HepG2 (cell line): ENCODE results near the gene TADA2B. TPM values are rescaled to one million over a fixed set of nuclear protein-coding genes. Genes with fewer than 3 reads are reported as not detected.

Experiments
- ARNT ChIP-seq: fragments of 450-650 bp; IDR thresholded peaks from 2 replicates; pipeline ENCODE4 v1.6.1; 2017
- ATF4 ChIP-seq, 2 experiments: fragments of 450-650 bp in 1 of 2; sonication (generic) in 1 of 2; formaldehyde crosslinking; IDR thresholded peaks; 2 replicates each; pipeline versions ENCODE4 v1.5.0 to v1.8.0; 2020 to 2022; ENCODE audit warnings: mild to moderate bottlenecking in 1 of 2, missing genetic modification reagents in 1 of 2
- ATRX ChIP-seq: sonication (generic); formaldehyde crosslinking; IDR thresholded peaks from 2 replicates; pipeline ENCODE4 v1.4.0; 2020; ENCODE audit warnings: missing genetic modification reagents, borderline replicate concordance
- CREM ChIP-seq, 2 experiments: sonication (generic) in 1 of 2; formaldehyde crosslinking in 1 of 2; IDR thresholded peaks; 2 replicates each; pipeline versions ENCODE4 v1.4.0 to v1.6.1; 2016 to 2020; ENCODE audit warnings: antibody characterized with exemption in 1 of 2, mild to moderate bottlenecking in 1 of 2, missing genetic modification reagents in 1 of 2
- FOXA1 ChIP-seq, 2 experiments: fragments of 450-650 bp in 1 of 2; sonication (generic) in 1 of 2; formaldehyde crosslinking in 1 of 2; IDR thresholded peaks; 2 replicates each; pipeline versions ENCODE4 v1.4.0 to v1.6.1; 2016 to 2020; ENCODE audit warnings: missing genetic modification reagents in 1 of 2
- GABPA ChIP-seq, 2 experiments: IDR thresholded peaks; 2 replicates each; pipeline ENCODE4 v1.6.1; 2011 to 2016; ENCODE audit warnings: low read depth in 2 of 2, low read length in 1 of 2, missing biosample characterization in 1 of 2, missing genetic modification characterization in 1 of 2
- HDAC1 ChIP-seq: sonication (generic); formaldehyde crosslinking; IDR thresholded peaks from 2 replicates; pipeline ENCODE4 v1.5.1; 2020; ENCODE audit warnings: mild to moderate bottlenecking, missing genetic modification reagents
- HNRNPH1 ChIP-seq: fragments of 200-400 bp; formaldehyde crosslinking; optimal IDR thresholded peaks from 2 replicates; pipeline ENCODE3; 2017; ENCODE audit warnings: mild to moderate bottlenecking, low read depth, low read length
- NPAS2 ChIP-seq: sonication (generic); formaldehyde crosslinking; IDR thresholded peaks from 2 replicates; pipeline ENCODE4 v1.8.0; 2022; ENCODE audit warnings: mild to moderate bottlenecking, missing genetic modification reagents, borderline replicate concordance
- NR2F2 ChIP-seq: IDR thresholded peaks from 2 replicates; pipeline ENCODE4 v1.6.1; 2012; ENCODE audit warnings: low read depth, inconsistent platforms, borderline replicate concordance
- PHF5A ChIP-seq: IDR thresholded peaks from one replicate; pipeline ENCODE4 v1.6.1; 2018; ENCODE audit warnings: low read depth, missing genetic modification reagents; ENCODE audit not compliant: unreplicated experiment
- PPARG ChIP-seq: conservative IDR thresholded peaks from 2 replicates; pipeline ENCODE4 v1.6.1; 2016; ENCODE audit warnings: missing biosample characterization, missing genetic modification reagents
- REL ChIP-seq: sonication (generic); formaldehyde crosslinking; conservative IDR thresholded peaks from 2 replicates; pipeline ENCODE4 v1.8.0; 2022; ENCODE audit warnings: mild to moderate bottlenecking, missing genetic modification reagents, moderate library complexity
- SIN3A ChIP-seq: IDR thresholded peaks from 2 replicates; pipeline ENCODE4 v1.6.1; 2011; ENCODE audit warnings: low read depth, mild to moderate bottlenecking, control low read depth, low read length, borderline replicate concordance
- SP1 ChIP-seq, 2 experiments: fragments of 450-650 bp in 1 of 2; sonication (generic) in 1 of 2; formaldehyde crosslinking in 1 of 2; IDR thresholded peaks; 2 replicates each; pipeline versions ENCODE4 v1.4.0 to v1.6.1; 2016 to 2020; ENCODE audit warnings: missing genetic modification reagents in 1 of 2
- SP4 ChIP-seq: sonication (generic); formaldehyde crosslinking; IDR thresholded peaks from 2 replicates; pipeline ENCODE4 v1.8.1; 2023; ENCODE audit warnings: mild to moderate bottlenecking, missing genetic modification reagents
- SPEN ChIP-seq: sonication (generic); formaldehyde crosslinking; IDR thresholded peaks from 2 replicates; pipeline ENCODE4 v1.5.1; 2020; ENCODE audit warnings: low read depth, mild to moderate bottlenecking, missing genetic modification reagents
- TBP ChIP-seq: sonication (generic); formaldehyde crosslinking; IDR thresholded peaks from 2 replicates; pipeline ENCODE4 v1.5.0; 2020; ENCODE audit warnings: missing genetic modification reagents
- ZBTB37 ChIP-seq: sonication (generic); formaldehyde crosslinking; IDR thresholded peaks from 2 replicates; pipeline ENCODE4 v1.4.0; 2020; ENCODE audit warnings: mild to moderate bottlenecking, missing genetic modification reagents
- ZNF546 ChIP-seq: sonication (generic); formaldehyde crosslinking; conservative IDR thresholded peaks from 2 replicates; pipeline ENCODE4 v1.8.1; 2023; ENCODE audit warnings: mild to moderate bottlenecking, missing genetic modification reagents
- ZNF557 ChIP-seq: sonication (generic); formaldehyde crosslinking; IDR thresholded peaks from 2 replicates; pipeline ENCODE4 v1.4.0; 2020; ENCODE audit warnings: missing genetic modification reagents
- ZNF563 ChIP-seq: sonication (generic); formaldehyde crosslinking; IDR thresholded peaks from 2 replicates; pipeline ENCODE4 v1.8.0; 2022; ENCODE audit warnings: mild to moderate bottlenecking, moderate library complexity, missing genetic modification reagents
- ZNF615 ChIP-seq: sonication (generic); formaldehyde crosslinking; IDR thresholded peaks from 2 replicates; pipeline ENCODE4 v1.5.0; 2020; ENCODE audit warnings: mild to moderate bottlenecking, missing genetic modification reagents, borderline replicate concordance
- ZNF788 ChIP-seq: sonication (generic); formaldehyde crosslinking; IDR thresholded peaks from 2 replicates; pipeline ENCODE4 v1.5.0; 2020; ENCODE audit warnings: mild to moderate bottlenecking, missing genetic modification reagents, borderline replicate concordance
- polyA plus RNA-seq, 8 experiments: library from polyadenylated mRNA; depleted of rRNA in 3 of 8; stranded (reverse) in 7 of 8; unstranded in 1 of 8; fragments of >200 nt; fragmentation: Illumina TruSeq in 4 of 8; extraction: Trizol in 4 of 8; gene quantifications; 2 replicates each; pipeline versions ENCODE4 v1.2.1 to v1.2.3, GENCODE V29; 2011 to 2016; ENCODE audit warnings: low read depth in 4 of 8, missing spikeins in 1 of 8, mixed read lengths in 1 of 8; ENCODE audit not compliant: insufficient read depth in 1 of 8
- total RNA-seq, 5 experiments: library from RNA; depleted of rRNA; stranded (reverse); fragments of >200 nt; fragmentation: Illumina TruSeq; extraction: Trizol; gene quantifications; 2 replicates each; pipeline ENCODE4 v1.2.3, GENCODE V29; 2016; ENCODE audit warnings: low read depth in 1 of 5
- TF ChIP-seq, protein P1 (sequence below): sonication (generic); formaldehyde crosslinking; IDR thresholded peaks from 2 replicates; pipeline ENCODE4 v1.5.0; 2020; ENCODE audit warnings: missing genetic modification reagents

TADA2B gene
- total and polyA plus RNA-seq, 2 of the 13 experiments (the other 11 are each of a cell fraction or from before 2014, with no cell fraction given), result 4.6 to 8.9 TPM

DNA sequence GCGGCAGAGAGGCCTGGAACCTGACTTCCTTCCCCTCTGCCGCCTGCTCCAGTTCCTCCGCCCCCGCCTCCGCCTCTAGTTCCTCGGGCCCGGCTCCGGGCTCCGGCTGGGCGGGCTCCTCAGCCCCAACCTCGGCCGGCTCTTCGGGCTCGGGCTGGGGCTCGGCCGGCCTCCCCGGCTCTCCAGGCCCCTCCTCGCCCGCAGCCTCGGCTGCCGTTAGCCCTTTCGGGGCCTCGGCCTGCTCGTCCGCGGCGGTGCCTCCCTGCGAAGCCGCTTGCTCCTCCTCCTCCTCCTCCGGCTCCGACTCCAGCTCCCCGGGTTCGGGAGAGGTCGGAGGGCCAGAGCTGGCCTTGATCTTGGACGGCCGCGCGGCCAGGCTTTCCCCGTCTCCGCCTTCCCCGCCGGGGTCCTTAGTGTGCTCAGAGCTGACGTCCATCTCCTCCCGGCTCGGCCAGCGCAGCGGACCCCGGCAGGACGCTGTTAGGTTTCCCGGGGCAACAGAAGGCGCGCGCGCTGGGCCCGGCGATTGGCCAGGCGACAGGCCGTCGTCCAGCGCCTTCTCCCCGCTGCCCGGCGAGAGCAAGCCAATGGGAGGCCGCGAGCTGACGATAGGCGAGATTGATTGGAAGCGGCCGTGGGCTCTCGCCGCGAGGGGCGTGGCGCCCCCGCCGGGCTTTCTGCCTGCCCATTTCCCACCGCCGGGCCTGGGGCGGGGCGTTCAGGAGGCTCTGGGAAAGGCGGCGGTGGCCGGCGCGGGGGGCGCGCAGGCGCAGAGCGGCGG is 479 bp upstream of the TADA2B start (continued):
- no peak for TF ChIP-seq ZNF615 (CRISPR knock-in tag)
- no peak; the same call in 1 of the 2 replicates for TF ChIP-seq PPARG (CRISPR knock-in tag)
- TF ChIP-seq GABPA (IDR thresholded peaks at IDR 0.05; ENCODE audit: low read depth, low read length), result no peak
- no peak for TF ChIP-seq GABPA (CRISPR knock-in tag; IDR thresholded peaks at IDR 0.05; ENCODE audit: low read depth)
- no peak for TF ChIP-seq ATRX (CRISPR knock-in tag)
- TF ChIP-seq REL (CRISPR knock-in tag), result no peak
- TF ChIP-seq NPAS2 (CRISPR knock-in tag), result no peak
- peak; percentile 64; the same call in 1 of the 2 replicates for TF ChIP-seq ZNF788 (CRISPR knock-in tag)
- peak; percentile 99 for TF ChIP-seq SIN3A
- TF ChIP-seq SP4, result peak; percentile 83
- TF ChIP-seq ZBTB37 (CRISPR knock-in tag), result no peak
- TF ChIP-seq HNRNPH1, result no peak
- no peak for TF ChIP-seq ARNT
- TF ChIP-seq ATF4 (CRISPR knock-in tag; IDR thresholded peaks at IDR 0.05), result 0 out of 4 replicates have a peak, but pooled peaks of 1 of the 2 experiments have one; percentile 17
- TF ChIP-seq ZNF563 (CRISPR knock-in tag), result peak; percentile 70; the same call in 1 of the 2 replicates
- TF ChIP-seq SPEN (CRISPR knock-in tag), result peak; percentile 42
- TF ChIP-seq ZNF557, result no peak
- TF ChIP-seq TBP (CRISPR knock-in tag), result no peak
- peak; percentile 99 for TF ChIP-seq HDAC1 (CRISPR knock-in tag)
- no peak for TF ChIP-seq CREM (IDR thresholded peaks at IDR 0.05)
- no peak for TF ChIP-seq CREM (CRISPR knock-in tag; IDR thresholded peaks at IDR 0.05)
- TF ChIP-seq NR2F2, result no peak
- TF ChIP-seq, protein P1, sequence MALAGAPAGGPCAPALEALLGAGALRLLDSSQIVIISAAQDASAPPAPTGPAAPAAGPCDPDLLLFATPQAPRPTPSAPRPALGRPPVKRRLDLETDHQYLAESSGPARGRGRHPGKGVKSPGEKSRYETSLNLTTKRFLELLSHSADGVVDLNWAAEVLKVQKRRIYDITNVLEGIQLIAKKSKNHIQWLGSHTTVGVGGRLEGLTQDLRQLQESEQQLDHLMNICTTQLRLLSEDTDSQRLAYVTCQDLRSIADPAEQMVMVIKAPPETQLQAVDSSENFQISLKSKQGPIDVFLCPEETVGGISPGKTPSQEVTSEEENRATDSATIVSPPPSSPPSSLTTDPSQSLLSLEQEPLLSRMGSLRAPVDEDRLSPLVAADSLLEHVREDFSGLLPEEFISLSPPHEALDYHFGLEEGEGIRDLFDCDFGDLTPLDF (CRISPR knock-in tag), result peak; percentile 85
- TF ChIP-seq SP1 (IDR thresholded peaks at IDR 0.05), result no peak
- peak; percentile 81 for TF ChIP-seq SP1 (CRISPR knock-in tag; IDR thresholded peaks at IDR 0.05)
- no peak for TF ChIP-seq ZNF546 (CRISPR knock-in tag)
- TF ChIP-seq FOXA1 (IDR thresholded peaks at IDR 0.05), result no peak
- no peak; the same call in 1 of the 2 replicates for TF ChIP-seq FOXA1 (CRISPR knock-in tag; IDR thresholded peaks at IDR 0.05)
- no peak for TF ChIP-seq PHF5A (CRISPR knock-in tag)
